Neural cell (in vitro differentiated cells): ENCODE measurements around the gene PTPN20. TPM values are rescaled to one million over a fixed set of nuclear protein-coding genes. Genes with fewer than 3 reads are reported as not detected.

Experiments
- H2AFZ ChIP-seq: fragments of 200-600, 300-800 bp; sonication (generic), shearing (Covaris generic); 2 replicates; pipeline ENCODE4 v1.6.0; 2014; ENCODE audit warnings: low read depth, mild to moderate bottlenecking, antibody characterized with exemption, low read length, moderate library complexity
- H3F3A ChIP-seq: fragments of 200-600 bp; shearing (Covaris generic); 2 replicates; pipeline ENCODE4 v1.6.1; 2016; ENCODE audit warnings: mild to moderate bottlenecking, moderate library complexity, mixed read lengths, antibody characterized with exemption, low read length; ENCODE audit not compliant: insufficient read depth, poor library complexity, severe bottlenecking
- H3K27ac ChIP-seq: fragments of 200-600, 300-800 bp; sonication (generic), shearing (Covaris generic); 2 replicates; pipeline ENCODE4 v1.5.1; 2014; ENCODE audit warnings: mild to moderate bottlenecking, low read length, moderate library complexity
- H3K27me3 ChIP-seq: fragments of 300-800, 200-600 bp; sonication (generic), shearing (Covaris generic); 2 replicates; pipeline ENCODE4 v1.6.0; 2014; ENCODE audit warnings: mild to moderate bottlenecking, low read depth, low read length, moderate library complexity; ENCODE audit not compliant: insufficient read depth
- H3K36me3 ChIP-seq: fragments of 300-800, 200-600 bp; sonication (generic), shearing (Covaris generic); 2 replicates; pipeline ENCODE4 v1.5.1; 2014; ENCODE audit warnings: mild to moderate bottlenecking, antibody characterized with exemption, low read length, moderate library complexity; ENCODE audit not compliant: insufficient read depth
- H3K4me2 ChIP-seq: fragments of 300-800, 200-600 bp; sonication (generic), shearing (Covaris generic); 2 replicates; pipeline ENCODE4 v1.6.0; 2014; ENCODE audit warnings: mild to moderate bottlenecking, low read length
- H3K4me3 ChIP-seq: fragments of 300-800, 200-600 bp; sonication (generic), shearing (Covaris generic); 2 replicates; pipeline ENCODE4 v1.5.1; 2014; ENCODE audit warnings: mild to moderate bottlenecking, low read length, moderate library complexity
- H3K79me2 ChIP-seq: fragments of 200-600 bp; shearing (Covaris generic); replicated peaks from 2 replicates; pipeline ENCODE4 v1.6.0; 2014; ENCODE audit warnings: mild to moderate bottlenecking, low read length, moderate library complexity; ENCODE audit not compliant: insufficient read depth
- H3K9ac ChIP-seq: fragments of 300-800, 200-600 bp; sonication (generic), shearing (Covaris generic); 2 replicates; pipeline ENCODE4 v1.6.1; 2016; ENCODE audit warnings: mild to moderate bottlenecking, low read length, mixed read lengths
- H3K9me2 ChIP-seq: fragments of 200-600 bp; shearing (Covaris generic); 2 replicates; pipeline ENCODE4 v1.6.1; 2016; ENCODE audit warnings: mild to moderate bottlenecking, low read length, mixed read lengths; ENCODE audit not compliant: insufficient read depth
- H3K9me3 ChIP-seq: fragments of 200-600, 300-800 bp; sonication (generic), shearing (Covaris generic); 2 replicates; pipeline ENCODE4 v1.6.1; 2016; ENCODE audit warnings: mild to moderate bottlenecking, mixed run types, low read length, moderate library complexity, mixed read lengths
- H4K20me1 ChIP-seq: fragments of 200-600 bp; shearing (Covaris generic); 2 replicates; pipeline ENCODE4 v1.6.1; 2016; ENCODE audit warnings: mild to moderate bottlenecking, mixed run types; ENCODE audit not compliant: insufficient read depth
- CTCF ChIP-seq: fragments of 450-650 bp; IDR thresholded peaks from 2 replicates; pipeline ENCODE4 v1.5.1; 2014; ENCODE audit warnings: antibody characterized with exemption, mild to moderate bottlenecking, moderate library complexity; ENCODE audit not compliant: poor library complexity, severe bottlenecking
- EP300 ChIP-seq: fragments of 450-650 bp; conservative IDR thresholded peaks from 2 replicates; pipeline ENCODE4 v1.6.1; 2014; ENCODE audit warnings: antibody characterized with exemption, mild to moderate bottlenecking, moderate library complexity; ENCODE audit not compliant: poor library complexity, severe bottlenecking
- EZH2 ChIP-seq: fragments of 200-600, 300-800 bp; shearing (Covaris generic), sonication (generic); IDR thresholded peaks from 2 replicates; pipeline ENCODE4 v1.6.1; 2014; ENCODE audit warnings: antibody characterized with exemption, low read length, borderline replicate concordance, mild to moderate bottlenecking; ENCODE audit not compliant: insufficient read depth, poor library complexity, severe bottlenecking
- MXI1 ChIP-seq: fragments of 450-650 bp; conservative IDR thresholded peaks from 2 replicates; pipeline ENCODE4 v1.6.1; 2014; ENCODE audit warnings: antibody characterized with exemption, mild to moderate bottlenecking; ENCODE audit not compliant: poor library complexity, severe bottlenecking
- POLR2AphosphoS5 ChIP-seq: IDR thresholded peaks from 2 replicates; pipeline ENCODE4 v1.6.1; 2012
- RAD21 ChIP-seq: fragments of 450-650 bp; conservative IDR thresholded peaks from 2 replicates; pipeline ENCODE4 v1.6.1; 2014; ENCODE audit warnings: antibody characterized with exemption, mild to moderate bottlenecking, moderate library complexity
- REST ChIP-seq: IDR thresholded peaks from 2 replicates; pipeline ENCODE4 v1.6.1; 2012; ENCODE audit warnings: borderline replicate concordance
- SMC3 ChIP-seq: fragments of 450-650 bp; conservative IDR thresholded peaks from 2 replicates; pipeline ENCODE4 v1.6.1; 2014; ENCODE audit warnings: antibody characterized with exemption, mild to moderate bottlenecking, moderate library complexity; ENCODE audit not compliant: poor library complexity
- TAF1 ChIP-seq: IDR thresholded peaks from 2 replicates; pipeline ENCODE4 v1.6.1; 2012; ENCODE audit warnings: low read depth
- polyA plus RNA-seq: library from polyadenylated mRNA; depleted of rRNA; stranded (reverse); fragments of >200 nt; gene quantifications from 2 replicates; pipeline ENCODE4 v1.2.3, GENCODE V29; 2014

The PTPN20 gene
- polyA plus RNA-seq, 1 donor from 2014 or later: not detected

GRCh38 chr10:47031211-47031900, 120.1 kb downstream of the PTPN20 start:
- Histone ChIP-seq H3K79me2 (no peaks in the 10 kb centered on the region), H2AFZ (no peak overlapping the region), H4K20me1 (no peaks in the 10 kb centered on the region), H3K9ac (no peak overlapping the region), H3K4me3 (no peak overlapping the region), H3K27me3 (no peaks in the 10 kb centered on the region), H3F3A (no peaks in the 10 kb centered on the region), H3K36me3 (no peaks in the 10 kb centered on the region), H3K27ac (no peak overlapping the region), H3K9me2 (no peaks in the 10 kb centered on the region), H3K4me2 (no peak overlapping the region), H3K9me3 (no peaks in the 10 kb centered on the region)
- TF ChIP-seq MXI1: no peak

GRCh38 chr10:47031901-47032465, 120.8 kb downstream of the PTPN20 start:
- no peaks in the 10 kb centered on the region for H3K36me3 ChIP-seq
- no peaks in the 10 kb centered on the region for H3K9me2 ChIP-seq
- no peak overlapping the region for H3K4me2 ChIP-seq
- no peaks in the 10 kb centered on the region for H3K9me3 ChIP-seq
- TF ChIP-seq REST: no peak
- no peak for TF ChIP-seq POLR2AphosphoS5
- no peak for TF ChIP-seq MXI1
- no peak for TF ChIP-seq RAD21
- no peak for TF ChIP-seq TAF1
- no peak for TF ChIP-seq EZH2
- TF ChIP-seq EP300: no peak
- TF ChIP-seq CTCF: no peak
- TF ChIP-seq SMC3: no peak
- H3F3A ChIP-seq: no peaks in the 10 kb centered on the region
- H3K9ac ChIP-seq: no peak overlapping the region
- H3K27me3 ChIP-seq: no peaks in the 10 kb centered on the region
- no peak overlapping the region for H2AFZ ChIP-seq
- H3K27ac ChIP-seq: no peak overlapping the region
- no peaks in the 10 kb centered on the region for H4K20me1 ChIP-seq
- H3K4me3 ChIP-seq: no peak overlapping the region
- no peaks in the 10 kb centered on the region for H3K79me2 ChIP-seq
